IMR-90 (cell line): Measurements from ENCODE around the gene LECT2. TPM values are rescaled to one million over a fixed set of nuclear protein-coding genes. Genes with fewer than 3 reads are reported as not detected.

Experiments used
- ATAC-seq: fragments of 200-7000 bp; cut with Tn5 transposase; 2 replicates; pipeline ENCODE4 v1.9.1; 2020; ENCODE audit warnings: low read depth, mild to moderate bottlenecking, moderate library complexity
- BruUV-seq: library from RNA; stranded (reverse); fragments of 400-500 nt; replicated peaks from 2 replicates; lab custom pipeline; 2021; lab: Mats Ljungman, UMichigan
- CTCF ChIA-PET: fragments of 300-600 bp; formaldehyde crosslinking; extraction: SDS; loops from one replicate; lab custom pipeline; 2021; ENCODE audit warnings: antibody characterized with exemption; lab: Yijun Ruan, JAX
- POLR2A ChIA-PET: fragments of 300-600 bp; sonication (Branson Sonifier 250); formaldehyde crosslinking; loops from one replicate; lab custom pipeline; 2022; ENCODE audit warnings: antibody characterized with exemption; ENCODE audit not compliant: unreplicated experiment; lab: Charles Lee
- DNase-seq: peaks from one replicate; pipeline ENCODE4 v3.0.0; 2013
- H2AFZ ChIP-seq: replicated peaks from 2 replicates; pipeline ENCODE3; 2013; ENCODE audit warnings: low read length, mild to moderate bottlenecking; ENCODE audit not compliant: poor library complexity
- H2AK5ac ChIP-seq: 2 replicates; pipeline ENCODE4 v1.6.1; 2013; ENCODE audit warnings: low read depth, low read length, inconsistent platforms
- H2AK9ac ChIP-seq: replicated peaks from 2 replicates; pipeline ENCODE3; 2013; ENCODE audit warnings: mild to moderate bottlenecking, low read depth, low read length, moderate library complexity; ENCODE audit not compliant: poor library complexity
- H2BK120ac ChIP-seq: 2 replicates; pipeline ENCODE4 v1.6.1; 2013; ENCODE audit warnings: low read depth, low read length, inconsistent platforms
- H2BK15ac ChIP-seq: 3 replicates; pipeline ENCODE4 v1.6.1; 2013; ENCODE audit warnings: low read depth, low read length, inconsistent platforms
- H2BK20ac ChIP-seq: 2 replicates; pipeline ENCODE4 v1.6.1; 2013; ENCODE audit warnings: low read depth, mild to moderate bottlenecking, inconsistent platforms, low read length, moderate library complexity
- H2BK5ac ChIP-seq: 2 replicates; pipeline ENCODE4 v1.6.1; 2013; ENCODE audit warnings: mild to moderate bottlenecking, low read depth, low read length, inconsistent platforms; ENCODE audit not compliant: poor library complexity, severe bottlenecking
- H3K14ac ChIP-seq: replicated peaks from 2 replicates; pipeline ENCODE4 v1.6.1; 2013; ENCODE audit warnings: low read depth, low read length, inconsistent platforms
- H3K18ac ChIP-seq: 2 replicates; pipeline ENCODE4 v1.6.1; 2013; ENCODE audit warnings: low read depth, low read length, control low read depth
- H3K23ac ChIP-seq: 2 replicates; pipeline ENCODE4 v1.6.1; 2013; ENCODE audit warnings: low read depth, low read length, inconsistent platforms
- H3K27ac ChIP-seq: 2 replicates; pipeline ENCODE4 v1.5.1; 2013; ENCODE audit warnings: mild to moderate bottlenecking, control low read depth, low read length; ENCODE audit not compliant: insufficient read depth
- H3K27me3 ChIP-seq: 2 replicates; pipeline ENCODE4 v1.6.1; 2013; ENCODE audit warnings: low read length; ENCODE audit not compliant: control insufficient read depth, insufficient read depth
- H3K36me3 ChIP-seq: 2 replicates; pipeline ENCODE4 v1.6.1; 2013; ENCODE audit warnings: low read length, mixed read lengths; ENCODE audit not compliant: control insufficient read depth, insufficient read depth
- H3K4ac ChIP-seq: 2 replicates; pipeline ENCODE4 v1.6.1; 2013; ENCODE audit warnings: low read depth, low read length, inconsistent platforms
- H3K4me1 ChIP-seq: 2 replicates; pipeline ENCODE4 v1.6.1; 2013; ENCODE audit warnings: low read length, mixed read lengths; ENCODE audit not compliant: control insufficient read depth, insufficient read depth
- H3K4me2 ChIP-seq: 2 replicates; pipeline ENCODE4 v1.6.1; 2013; ENCODE audit warnings: low read depth, mild to moderate bottlenecking, control low read depth, low read length, moderate library complexity
- H3K4me3 ChIP-seq: 2 replicates; pipeline ENCODE4 v1.5.1; 2013; ENCODE audit warnings: low read depth, mild to moderate bottlenecking, control low read depth, low read length, moderate library complexity; ENCODE audit not compliant: insufficient read depth
- H3K56ac ChIP-seq: 2 replicates; pipeline ENCODE4 v1.6.1; 2013; ENCODE audit warnings: low read length, inconsistent platforms; ENCODE audit not compliant: insufficient read depth; ENCODE audit errors: extremely low read depth
- H3K79me1 ChIP-seq, 2 experiments: 2 replicates each; pipeline ENCODE4 v1.6.1; 2013; ENCODE audit warnings: low read length in 2 of 2, inconsistent platforms in 1 of 2, low read depth in 1 of 2
- H3K9ac ChIP-seq: 2 replicates; pipeline ENCODE4 v1.6.1; 2013; ENCODE audit warnings: low read depth, low read length, control low read depth
- H3K9me1 ChIP-seq: 2 replicates; pipeline ENCODE4 v1.6.1; 2013; ENCODE audit warnings: low read length, inconsistent platforms; ENCODE audit not compliant: insufficient read depth
- H3K9me3 ChIP-seq: 2 replicates; pipeline ENCODE4 v1.6.1; 2013; ENCODE audit warnings: low read length; ENCODE audit not compliant: control insufficient read depth, insufficient read depth
- H4K20me1 ChIP-seq: 2 replicates; pipeline ENCODE4 v1.6.1; 2013; ENCODE audit warnings: low read length, inconsistent platforms; ENCODE audit not compliant: insufficient read depth
- H4K5ac ChIP-seq: 2 replicates; pipeline ENCODE4 v1.6.1; 2013; ENCODE audit warnings: mild to moderate bottlenecking, low read depth, low read length, control low read depth
- H4K8ac ChIP-seq, 2 experiments: 2 replicates each; pipeline ENCODE4 v1.6.1; 2013; ENCODE audit warnings: low read depth in 2 of 2, low read length in 2 of 2, control low read depth in 1 of 2, inconsistent platforms in 1 of 2
- H4K91ac ChIP-seq: 2 replicates; pipeline ENCODE4 v1.6.1; 2013; ENCODE audit warnings: low read depth, low read length, inconsistent platforms; ENCODE audit not compliant: insufficient read depth
- CEBPB ChIP-seq: IDR thresholded peaks from 2 replicates; pipeline ENCODE4 v1.6.1; 2012; ENCODE audit warnings: low read depth, low read length, improper control_type of control experiment
- CTCF ChIP-seq: conservative IDR thresholded peaks from 2 replicates; pipeline ENCODE4 v1.5.1; 2012; ENCODE audit warnings: mild to moderate bottlenecking, low read depth, low read length, improper control_type of control experiment
- ELK1 ChIP-seq: fragments of 150-350 bp; IDR thresholded peaks from 2 replicates; pipeline ENCODE4 v1.6.1; 2016; ENCODE audit warnings: low read depth, mild to moderate bottlenecking, low read length, moderate library complexity, borderline replicate concordance
- MAFK ChIP-seq: IDR thresholded peaks from 2 replicates; pipeline ENCODE4 v1.6.1; 2012; ENCODE audit warnings: low read depth, low read length, improper control_type of control experiment
- MXI1 ChIP-seq: IDR thresholded peaks from 2 replicates; pipeline ENCODE4 v1.6.1; 2012; ENCODE audit warnings: low read depth, mild to moderate bottlenecking, low read length, moderate library complexity, borderline replicate concordance
- POLR2A ChIP-seq: IDR thresholded peaks from 2 replicates; pipeline ENCODE4 v1.6.1; 2012; ENCODE audit warnings: mild to moderate bottlenecking, low read depth, low read length
- RAD21 ChIP-seq: IDR thresholded peaks from 2 replicates; pipeline ENCODE4 v1.6.1; 2012; ENCODE audit warnings: low read length, improper control_type of control experiment
- RCOR1 ChIP-seq: IDR thresholded peaks from 2 replicates; pipeline ENCODE4 v1.6.1; 2012; ENCODE audit warnings: mild to moderate bottlenecking, low read length, improper control_type of control experiment; ENCODE audit not compliant: insufficient replicate concordance
- RFX5 ChIP-seq: IDR thresholded peaks from 2 replicates; pipeline ENCODE4 v1.8.0; 2012; ENCODE audit warnings: low read depth, mild to moderate bottlenecking, low read length, moderate library complexity
- USF2 ChIP-seq: fragments of 150-350 bp; IDR thresholded peaks from 2 replicates; pipeline ENCODE4 v1.6.1; 2017; ENCODE audit warnings: mild to moderate bottlenecking, antibody characterized with exemption, low read length, low read depth
- WGBS, 2 experiments: methylation state at CpG; one replicate each; pipeline versions ENCODE4 v1.1.5 to v1.1.7; 2013; ENCODE audit warnings: missing lambda C conversion rate in 2 of 2; ENCODE audit not compliant: insufficient read length in 1 of 2; ENCODE audit errors: extremely low coverage in 2 of 2; 5-methylcytosine and 5-hydroxymethylcytosine counted together
- dilution Hi-C: fragments of 300-500 bp; cut with HindIII; formaldehyde crosslinking; loops from one replicate; pipeline ENCODE4 v1.14.3; 2018; ENCODE audit warnings: low sequenced_read_pairs; ENCODE audit not compliant: unreplicated experiment
- in situ Hi-C: fragments of 300-500 bp; cut with MboI; formaldehyde crosslinking; loops from 3 replicates; pipeline ENCODE4 v1.14.3; 2019; ENCODE audit warnings: low sequenced_read_pairs, inconsistent platforms, mixed read lengths
- intact Hi-C: fragments of 100-400 bp; cut with micrococcal nuclease; formaldehyde crosslinking; loops from 2 replicates; pipeline ENCODE4 v1.10.0; 2022
- polyA plus RNA-seq, 3 experiments: library from polyadenylated mRNA; depleted of rRNA; stranded (reverse); fragments of >200 nt; gene quantifications; 2 replicates each; pipeline ENCODE4 v1.2.3, GENCODE V29; 2012; ENCODE audit warnings: low replicate concordance in 1 of 3
- total RNA-seq: library from RNA; depleted of rRNA; stranded (reverse); fragments of >200 nt; gene quantifications from 2 replicates; pipeline ENCODE4 v1.2.3, GENCODE V29; 2012

LECT2 gene
- total and polyA plus RNA-seq, 2 of the 4 experiments (the other 2 are of a cell fraction), result not detected

DNA sequence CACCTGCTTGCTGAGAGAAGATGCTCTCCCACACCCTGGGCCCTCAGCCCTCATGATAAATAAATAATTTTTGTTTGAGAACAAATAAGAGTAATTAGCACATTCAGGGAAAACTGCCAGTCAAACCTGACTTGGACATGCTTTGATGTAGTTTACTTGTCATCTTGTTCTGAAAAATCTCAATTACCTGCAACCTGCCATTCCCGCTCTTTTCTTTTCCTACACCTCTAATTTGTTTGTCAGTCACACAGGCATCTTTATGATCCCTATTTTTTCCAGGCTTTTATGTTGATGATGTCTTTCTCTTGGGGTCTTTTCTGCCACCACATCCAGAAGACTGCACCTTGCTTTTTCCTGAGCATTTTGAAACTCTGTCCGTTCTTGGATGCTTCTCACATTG, 45.4 kb upstream of the LECT2 start:
- Histone ChIP-seq H4K8ac (peak overlapping the region; percentile 29 to 74; a peak in 3 of 4 replicates), H3K9me3 (no peaks in the 10 kb centered on the region), H3K9ac (no peak overlapping the region), H2BK5ac (peak overlapping the region; percentile 79), H3K27me3 (no peaks in the 10 kb centered on the region), H3K4ac (peak overlapping the region; percentile 86), H3K27ac (peak overlapping the region; percentile 54; the same call in 1 of the 2 replicates), H3K4me3 (no peak overlapping the region), H2BK120ac (peak overlapping the region; percentile 95), H3K79me1 (peaks cover 0 to 26% of the 10 kb centered on the region in 2 experiments; a peak in 2 of 4 replicates), H3K23ac (peak overlapping the region; percentile 19), H2AFZ (no peak overlapping the region), H3K9me1 (peaks cover 31% of the 10 kb centered on the region), H3K4me1 (peaks cover 32% of the 10 kb centered on the region), H4K91ac (peak overlapping the region; percentile 71), H3K4me2 (no peak overlapping the region), H3K36me3 (no peaks in the 10 kb centered on the region), H3K18ac (peak overlapping the region; percentile 74; the same call in 1 of the 2 replicates), H2BK20ac (peak overlapping the region; percentile 63), H3K14ac (peak overlapping the region; percentile 62), H4K20me1 (no peaks in the 10 kb centered on the region), H2AK9ac (no peak overlapping the region), H4K5ac (peak overlapping the region; percentile 76; the same call in 1 of the 2 replicates), H3K56ac (peak overlapping the region; percentile 27; the same call in 1 of the 2 replicates), H2AK5ac (peak overlapping the region; percentile 88), H2BK15ac (peak overlapping the region; percentile 88; the same call in 2 of the 3 replicates)
- dilution Hi-C loops, result no loop called here
- CTCF ChIA-PET, result no interaction called here
- 100% methylated on average over 1 of the region's 2 CpGs; no CpG with 5 or more reads in 1 of the 2 experiments for WGBS, 2 experiments
- in situ Hi-C loops, result no loop called here
- BruUV-seq, result no TSS peak
- POLR2A ChIA-PET, result no interaction called here
- no peak for TF ChIP-seq CTCF
- no peak for TF ChIP-seq USF2
- TF ChIP-seq CEBPB, result no peak
- TF ChIP-seq MAFK, result no peak
- TF ChIP-seq MXI1, result no peak
- TF ChIP-seq RFX5, result no peak
- no peak for TF ChIP-seq ELK1
- no peak for TF ChIP-seq POLR2A
- no peak for TF ChIP-seq RCOR1
- TF ChIP-seq RAD21, result no peak
- DNase-seq (no peak), ATAC-seq (no peak)
- intact Hi-C loops, result no loop called here
